ENCODE measurements around the gene UBE4A.

The UBE4A gene

GRCh38 chr11:118341261-118341660 is 18.1 kb upstream of the UBE4A start:
- peak overlapping the region in 1 of 2 donors; percentile 62 for H3K4me3 ChIP-seq (ENCODE audit: low read length in 2 of 2)
- H3K36me3 ChIP-seq (ENCODE audit: control insufficient read depth in 2 of 2, insufficient read depth in 2 of 2, low read length in 2 of 2), result no peaks in the 10 kb centered on the region
- peak overlapping the region in 1 of 2 donors; percentile 32 for H3K9ac ChIP-seq (ENCODE audit: low read depth in 1 of 2, low read length in 2 of 2)
- H3K27me3 ChIP-seq (ENCODE audit: control insufficient read depth in 2 of 2, insufficient read depth in 2 of 2, low read length in 2 of 2), result no peaks in the 10 kb centered on the region
- H3K4me1 ChIP-seq (ENCODE audit: control insufficient read depth in 2 of 2, insufficient read depth in 2 of 2, low read length in 2 of 2), result no peaks in the 10 kb centered on the region
- H3K9me3 ChIP-seq (ENCODE audit: control insufficient read depth in 2 of 2, low read length in 2 of 2), result no peaks in the 10 kb centered on the region
- H3K27ac ChIP-seq (ENCODE audit: low read depth in 2 of 2, low read length in 2 of 2), result peak overlapping the region in 1 of 2 donors; percentile 61

- Histone ChIP-seq H3K4me3 (ENCODE audit: low read length in 2 of 2) (peak overlapping the region in 1 of 2 donors; percentile 62), H3K9me3 (ENCODE audit: control insufficient read depth in 2 of 2, low read length in 2 of 2) (no peaks in the 10 kb centered on the region), H3K36me3 (ENCODE audit: control insufficient read depth in 2 of 2, insufficient read depth in 2 of 2, low read length in 2 of 2) (no peaks in the 10 kb centered on the region), H3K4me1 (ENCODE audit: control insufficient read depth in 2 of 2, insufficient read depth in 2 of 2, low read length in 2 of 2) (no peaks in the 10 kb centered on the region), H3K9ac (ENCODE audit: low read depth in 1 of 2, low read length in 2 of 2) (peak overlapping the region in 1 of 2 donors; percentile 41), H3K27me3 (ENCODE audit: control insufficient read depth in 2 of 2, insufficient read depth in 2 of 2, low read length in 2 of 2) (no peaks in the 10 kb centered on the region), H3K27ac (ENCODE audit: low read depth in 2 of 2, low read length in 2 of 2) (peak overlapping the region; percentile 14 to 61)
Observed at GRCh38 chr11:118341815-118342489, 17.4 kb upstream of the UBE4A start.

GRCh38 chr11:118342503-118343161 is 16.8 kb upstream of the UBE4A start, which contains the start of gene CD3D:
Gene CD3D (minus strand): TSS chr11:118342705. CDS start chr11:118342607, 98 bp downstream.
- peak within 1 kb of the TSS; percentile 14 to 61 for H3K27ac ChIP-seq (ENCODE audit: low read depth in 2 of 2, low read length in 2 of 2)
- H3K4me3 ChIP-seq (ENCODE audit: low read length in 2 of 2), result peak within 1 kb of the TSS in 1 of 2 donors; percentile 62
- peak within 1 kb of the TSS in 1 of 2 donors; percentile 41 for H3K9ac ChIP-seq (ENCODE audit: low read depth in 1 of 2, low read length in 2 of 2)
- no peaks in the 10 kb centered on the region for H3K27me3 ChIP-seq (ENCODE audit: control insufficient read depth in 2 of 2, insufficient read depth in 2 of 2, low read length in 2 of 2)
- H3K9me3 ChIP-seq (ENCODE audit: control insufficient read depth in 2 of 2, low read length in 2 of 2), result no peaks in the 10 kb centered on the region
- H3K36me3 ChIP-seq (ENCODE audit: control insufficient read depth in 2 of 2, insufficient read depth in 2 of 2, low read length in 2 of 2), result no peaks in the 10 kb centered on the region
- H3K4me1 ChIP-seq (ENCODE audit: control insufficient read depth in 2 of 2, insufficient read depth in 2 of 2, low read length in 2 of 2), result no peaks in the 10 kb centered on the region

- Histone ChIP-seq H3K4me3 (ENCODE audit: low read length in 2 of 2) (peak overlapping the region in 1 of 2 donors; percentile 26), H3K9ac (ENCODE audit: low read depth in 1 of 2, low read length in 2 of 2) (no peak overlapping the region), H3K27me3 (ENCODE audit: control insufficient read depth in 2 of 2, insufficient read depth in 2 of 2, low read length in 2 of 2) (no peaks in the 10 kb centered on the region), H3K36me3 (ENCODE audit: control insufficient read depth in 2 of 2, insufficient read depth in 2 of 2, low read length in 2 of 2) (no peaks in the 10 kb centered on the region), H3K9me3 (ENCODE audit: control insufficient read depth in 2 of 2, low read length in 2 of 2) (no peaks in the 10 kb centered on the region), H3K4me1 (ENCODE audit: control insufficient read depth in 2 of 2, insufficient read depth in 2 of 2, low read length in 2 of 2) (no peaks in the 10 kb centered on the region), H3K27ac (ENCODE audit: low read depth in 2 of 2, low read length in 2 of 2) (peak overlapping the region in 1 of 2 donors; percentile 61)
Observed at GRCh38 chr11:118343248-118343647, 16.2 kb upstream of the UBE4A start.

- no peaks in the 10 kb centered on the region for H3K4me1 ChIP-seq (ENCODE audit: control insufficient read depth in 2 of 2, insufficient read depth in 2 of 2, low read length in 2 of 2)
- H3K9me3 ChIP-seq (ENCODE audit: control insufficient read depth in 2 of 2, low read length in 2 of 2), result no peaks in the 10 kb centered on the region
- H3K4me3 ChIP-seq (ENCODE audit: low read length in 2 of 2), result peak within 1 kb of the TSS in 1 of 2 donors; percentile 64
- no peak within 1 kb of the TSS for H3K9ac ChIP-seq (ENCODE audit: low read depth in 1 of 2, low read length in 2 of 2)
- no peaks in the 10 kb centered on the region for H3K36me3 ChIP-seq (ENCODE audit: control insufficient read depth in 2 of 2, insufficient read depth in 2 of 2, low read length in 2 of 2)
- H3K27me3 ChIP-seq (ENCODE audit: control insufficient read depth in 2 of 2, insufficient read depth in 2 of 2, low read length in 2 of 2), result no peaks in the 10 kb centered on the region
- peak within 1 kb of the TSS in 1 of 2 donors; percentile 61 for H3K27ac ChIP-seq (ENCODE audit: low read depth in 2 of 2, low read length in 2 of 2)
Observed at GRCh38 chr11:118343981-118344515, 15.4 kb upstream of the UBE4A start, which contains the start of gene CD3G. Gene CD3G (plus strand): TSS chr11:118344344. CDS start chr11:118344424, 80 bp downstream.

- peaks cover 0 to 6% of the 10 kb centered on the region in 2 donors for H3K27me3 ChIP-seq (ENCODE audit: control insufficient read depth in 2 of 2, insufficient read depth in 2 of 2, low read length in 2 of 2)
- H3K36me3 ChIP-seq (ENCODE audit: control insufficient read depth in 2 of 2, insufficient read depth in 2 of 2, low read length in 2 of 2), result peaks cover 0 to 4% of the 10 kb centered on the region in 2 donors
- no peak overlapping the region for H3K27ac ChIP-seq (ENCODE audit: low read depth in 2 of 2, low read length in 2 of 2)
Observed at GRCh38 chr11:118349475-118349874, 9.9 kb upstream of the UBE4A start.

GRCh38 chr11:118353084-118353710 is 6.2 kb upstream of the UBE4A start:
- Histone ChIP-seq H3K27me3 (ENCODE audit: control insufficient read depth in 2 of 2, insufficient read depth in 2 of 2, low read length in 2 of 2) (peaks cover 0 to 6% of the 10 kb centered on the region in 2 donors), H3K36me3 (ENCODE audit: control insufficient read depth in 2 of 2, insufficient read depth in 2 of 2, low read length in 2 of 2) (peaks cover 0 to 4% of the 10 kb centered on the region in 2 donors), H3K9me3 (ENCODE audit: control insufficient read depth in 2 of 2, low read length in 2 of 2) (no peaks in the 10 kb centered on the region), H3K27ac (ENCODE audit: low read depth in 2 of 2, low read length in 2 of 2) (no peak overlapping the region), H3K4me3 (ENCODE audit: low read length in 2 of 2) (no peak overlapping the region), H3K9ac (ENCODE audit: low read depth in 1 of 2, low read length in 2 of 2) (no peak overlapping the region), H3K4me1 (ENCODE audit: control insufficient read depth in 2 of 2, insufficient read depth in 2 of 2, low read length in 2 of 2) (no peaks in the 10 kb centered on the region)

More at GRCh38 chr11:118349475-118349874, 9.9 kb upstream of the UBE4A start:
- Histone ChIP-seq H3K4me3 (ENCODE audit: low read length in 2 of 2) (no peak overlapping the region), H3K9me3 (ENCODE audit: control insufficient read depth in 2 of 2, low read length in 2 of 2) (no peaks in the 10 kb centered on the region), H3K4me1 (ENCODE audit: control insufficient read depth in 2 of 2, insufficient read depth in 2 of 2, low read length in 2 of 2) (no peaks in the 10 kb centered on the region), H3K9ac (ENCODE audit: low read depth in 1 of 2, low read length in 2 of 2) (no peak overlapping the region)

GRCh38 chr11:118358071-118358470 is 1.3 kb upstream of the UBE4A start:
- Histone ChIP-seq H3K36me3 (ENCODE audit: control insufficient read depth in 2 of 2, insufficient read depth in 2 of 2, low read length in 2 of 2) (no peaks in the 10 kb centered on the region), H3K27me3 (ENCODE audit: control insufficient read depth in 2 of 2, insufficient read depth in 2 of 2, low read length in 2 of 2) (no peaks in the 10 kb centered on the region), H3K4me3 (ENCODE audit: low read length in 2 of 2) (no peak overlapping the region), H3K4me1 (ENCODE audit: control insufficient read depth in 2 of 2, insufficient read depth in 2 of 2, low read length in 2 of 2) (peaks cover 5 to 11% of the 10 kb centered on the region in 2 donors), H3K9me3 (ENCODE audit: control insufficient read depth in 2 of 2, low read length in 2 of 2) (no peaks in the 10 kb centered on the region), H3K9ac (ENCODE audit: low read depth in 1 of 2, low read length in 2 of 2) (peak overlapping the region in 1 of 2 donors; percentile 14), H3K27ac (ENCODE audit: low read depth in 2 of 2, low read length in 2 of 2) (no peak overlapping the region)

GRCh38 chr11:118364956-118365615 is 5.7 kb downstream of the UBE4A start:
- peaks cover 35 to 42% of the 10 kb centered on the region in 2 donors for H3K36me3 ChIP-seq (ENCODE audit: control insufficient read depth in 2 of 2, insufficient read depth in 2 of 2, low read length in 2 of 2)
- no peak overlapping the region for H3K4me3 ChIP-seq (ENCODE audit: low read length in 2 of 2)

More at GRCh38 chr11:118364956-118365615, 5.7 kb downstream of the UBE4A start:
- H3K9me3 ChIP-seq (ENCODE audit: control insufficient read depth in 2 of 2, low read length in 2 of 2), result no peaks in the 10 kb centered on the region
- no peaks in the 10 kb centered on the region for H3K27me3 ChIP-seq (ENCODE audit: control insufficient read depth in 2 of 2, insufficient read depth in 2 of 2, low read length in 2 of 2)
- no peak overlapping the region for H3K27ac ChIP-seq (ENCODE audit: low read depth in 2 of 2, low read length in 2 of 2)
- peaks cover 2 to 8% of the 10 kb centered on the region in 2 donors for H3K4me1 ChIP-seq (ENCODE audit: control insufficient read depth in 2 of 2, insufficient read depth in 2 of 2, low read length in 2 of 2)
- no peak overlapping the region for H3K9ac ChIP-seq (ENCODE audit: low read depth in 1 of 2, low read length in 2 of 2)

Data from mucosa of rectum (tissue), 2 donors.